H9 (cell line): ENCODE results near the gene BPIFB2. TPM values are rescaled to one million over a fixed set of nuclear protein-coding genes. Genes with fewer than 3 reads are reported as not detected.

Experiments used
- DNase-seq: peaks from one replicate; pipeline ENCODE4 v3.0.0-alpha.2; 2017
- H2AFZ ChIP-seq: one replicate; pipeline ENCODE4 v1.6.1; 2013; ENCODE audit warnings: mild to moderate bottlenecking, low read length, control low read depth, moderate library complexity
- H2AK5ac ChIP-seq: 2 replicates; pipeline ENCODE4 v1.6.1; 2013; ENCODE audit warnings: low read length, control low read depth, mixed read lengths; ENCODE audit not compliant: insufficient read length
- H2BK120ac ChIP-seq: one replicate; pipeline ENCODE4 v1.6.1; 2013; ENCODE audit warnings: low read depth, mild to moderate bottlenecking, low read length, control low read depth, inconsistent platforms; ENCODE audit not compliant: poor library complexity, severe bottlenecking
- H2BK12ac ChIP-seq: 2 replicates; pipeline ENCODE4 v1.6.1; 2013; ENCODE audit warnings: low read length, control low read depth, mixed read lengths, low read depth; ENCODE audit not compliant: insufficient read length
- H2BK15ac ChIP-seq: 2 replicates; pipeline ENCODE4 v1.6.1; 2013; ENCODE audit warnings: low read depth, low read length, control low read depth
- H2BK20ac ChIP-seq: one replicate; pipeline ENCODE4 v1.6.1; 2013; ENCODE audit warnings: low read depth, mild to moderate bottlenecking, low read length, control low read depth, inconsistent platforms; ENCODE audit not compliant: poor library complexity, severe bottlenecking
- H2BK5ac ChIP-seq: 2 replicates; pipeline ENCODE4 v1.6.1; 2013; ENCODE audit warnings: low read length, control low read depth, mixed read lengths; ENCODE audit not compliant: insufficient read length
- H3K14ac ChIP-seq: 2 replicates; pipeline ENCODE4 v1.6.1; 2013; ENCODE audit warnings: low read length, control low read depth; ENCODE audit not compliant: insufficient read depth
- H3K18ac ChIP-seq: 2 replicates; pipeline ENCODE4 v1.6.1; 2013; ENCODE audit warnings: low read depth, mild to moderate bottlenecking, mixed read lengths, low read length, control low read depth; ENCODE audit not compliant: insufficient read length
- H3K23ac ChIP-seq: 2 replicates; pipeline ENCODE4 v1.6.1; 2013; ENCODE audit warnings: low read length, control low read depth, mixed read lengths, low read depth; ENCODE audit not compliant: insufficient read length
- H3K23me2 ChIP-seq: 2 replicates; pipeline ENCODE4 v1.6.1; 2013; ENCODE audit warnings: low read depth, mild to moderate bottlenecking, mixed read lengths, low read length, control low read depth; ENCODE audit not compliant: insufficient read length, poor library complexity, severe bottlenecking
- H3K27ac ChIP-seq: 2 replicates; pipeline ENCODE4 v1.5.1; 2013; ENCODE audit warnings: low read length, control low read depth, mixed read lengths, low read depth; ENCODE audit not compliant: insufficient read length
- H3K27me3 ChIP-seq: 2 replicates; pipeline ENCODE4 v1.6.1; 2013; ENCODE audit warnings: low read length, control low read depth, inconsistent platforms; ENCODE audit not compliant: insufficient read depth
- H3K4ac ChIP-seq: 2 replicates; pipeline ENCODE4 v1.6.1; 2013; ENCODE audit warnings: low read depth, mild to moderate bottlenecking, control low read depth, inconsistent platforms, low read length, moderate library complexity
- H3K4me1 ChIP-seq: 2 replicates; pipeline ENCODE4 v1.6.1; 2013; ENCODE audit warnings: low read length, control low read depth, inconsistent platforms; ENCODE audit not compliant: insufficient read depth
- H3K4me2 ChIP-seq: 2 replicates; pipeline ENCODE4 v1.6.1; 2013; ENCODE audit warnings: low read length, control low read depth, mixed read lengths; ENCODE audit not compliant: insufficient read length, insufficient read depth
- H3K56ac ChIP-seq: 2 replicates; pipeline ENCODE4 v1.6.1; 2013; ENCODE audit warnings: low read depth, mild to moderate bottlenecking, mixed read lengths, low read length, control low read depth; ENCODE audit not compliant: insufficient read length
- H3K79me1 ChIP-seq: 2 replicates; pipeline ENCODE4 v1.6.1; 2013; ENCODE audit warnings: low read depth, mild to moderate bottlenecking, moderate library complexity, low read length, control low read depth, inconsistent platforms; ENCODE audit not compliant: insufficient read depth, poor library complexity, severe bottlenecking
- H3K79me2 ChIP-seq: 2 replicates; pipeline ENCODE4 v1.6.1; 2013; ENCODE audit warnings: low read length, control low read depth, inconsistent platforms; ENCODE audit not compliant: insufficient read depth
- H3K9ac ChIP-seq: 2 replicates; pipeline ENCODE4 v1.6.1; 2013; ENCODE audit warnings: low read length, control low read depth, mixed read lengths; ENCODE audit not compliant: insufficient read length; ENCODE audit errors: extremely low read depth
- H3K9me3 ChIP-seq: one replicate; pipeline ENCODE4 v1.6.1; 2013; ENCODE audit warnings: low read depth, low read length, inconsistent platforms; ENCODE audit not compliant: control insufficient read depth
- H3T11ph ChIP-seq: one replicate; pipeline ENCODE4 v1.6.1; 2013; ENCODE audit warnings: mild to moderate bottlenecking, low read length, control low read depth, inconsistent platforms
- H4K20me1 ChIP-seq: one replicate; pipeline ENCODE4 v1.6.1; 2013; ENCODE audit not compliant: control insufficient read depth, insufficient read length, insufficient read depth
- H4K5ac ChIP-seq: 2 replicates; pipeline ENCODE4 v1.6.1; 2013; ENCODE audit warnings: low read depth, mild to moderate bottlenecking, mixed read lengths, low read length, control low read depth; ENCODE audit not compliant: insufficient read length
- H4K8ac ChIP-seq: replicated peaks from 2 replicates; pipeline ENCODE4 v1.6.1; 2013; ENCODE audit warnings: low read length, control low read depth, mixed read lengths, low read depth; ENCODE audit not compliant: insufficient read length
- H4K91ac ChIP-seq: 2 replicates; pipeline ENCODE4 v1.6.1; 2013; ENCODE audit warnings: low read depth, mild to moderate bottlenecking, moderate library complexity, mixed read lengths, low read length, control low read depth; ENCODE audit not compliant: insufficient read length
- H3K27ac Mint-ChIP-seq, 3 experiments: 2 replicates in 2 of 3; 3 replicates in 1 of 3; pipeline ENCODE4 v1.8.0; 2020 to 2021; ENCODE audit warnings: mixed read lengths in 3 of 3, mild to moderate bottlenecking in 1 of 3, moderate library complexity in 1 of 3
- H3K27me3 Mint-ChIP-seq: 2 replicates; pipeline ENCODE4 v1.8.0; 2021; ENCODE audit warnings: low read depth, mild to moderate bottlenecking, moderate library complexity, mixed read lengths
- H3K36me3 Mint-ChIP-seq, 3 experiments: 2 replicates in 2 of 3; 3 replicates in 1 of 3; pipeline ENCODE4 v1.8.0; 2020 to 2021; ENCODE audit warnings: low read depth in 3 of 3, mixed read lengths in 3 of 3; ENCODE audit not compliant: insufficient read depth in 1 of 3
- H3K4me1 Mint-ChIP-seq, 2 experiments: 2 replicates each; pipeline ENCODE4 v1.8.0; 2020; ENCODE audit warnings: mixed read lengths in 2 of 2
- H3K4me3 Mint-ChIP-seq, 2 experiments: 2 replicates in 1 of 2; 3 replicates in 1 of 2; pipeline ENCODE4 v1.8.0; 2020 to 2021; ENCODE audit warnings: mild to moderate bottlenecking in 2 of 2, mixed read lengths in 2 of 2, moderate library complexity in 1 of 2
- H3K9me3 Mint-ChIP-seq, 2 experiments: 2 replicates in 1 of 2; 3 replicates in 1 of 2; pipeline ENCODE4 v1.8.0; 2020; ENCODE audit warnings: mild to moderate bottlenecking in 2 of 2, mixed read lengths in 2 of 2, moderate library complexity in 1 of 2
- WGBS: extraction: QIAGEN DNeasy Blood & Tissue Kit; methylation state at CpG from one replicate; pipeline ENCODE4 v1.1.7; 2013; ENCODE audit warnings: missing lambda C conversion rate, low lambda C conversion rate, mixed read lengths; ENCODE audit not compliant: insufficient read length; ENCODE audit errors: extremely low coverage; 5-methylcytosine and 5-hydroxymethylcytosine counted together
- total RNA-seq: library from RNA; stranded (reverse); gene quantifications from 2 replicates; pipeline ENCODE4 v1.2.1, GENCODE V29; 2021
- TF ChIP-seq, protein P1 (sequence below): fragments of 200-600 bp; sonication (generic); conservative IDR thresholded peaks from 3 replicates; pipeline ENCODE4 v1.8.0; 2021; ENCODE audit warnings: antibody characterized with exemption, mild to moderate bottlenecking

Gene BPIFB2
- total RNA-seq, 1 experiment from 2014 or later = not detected

DNA sequence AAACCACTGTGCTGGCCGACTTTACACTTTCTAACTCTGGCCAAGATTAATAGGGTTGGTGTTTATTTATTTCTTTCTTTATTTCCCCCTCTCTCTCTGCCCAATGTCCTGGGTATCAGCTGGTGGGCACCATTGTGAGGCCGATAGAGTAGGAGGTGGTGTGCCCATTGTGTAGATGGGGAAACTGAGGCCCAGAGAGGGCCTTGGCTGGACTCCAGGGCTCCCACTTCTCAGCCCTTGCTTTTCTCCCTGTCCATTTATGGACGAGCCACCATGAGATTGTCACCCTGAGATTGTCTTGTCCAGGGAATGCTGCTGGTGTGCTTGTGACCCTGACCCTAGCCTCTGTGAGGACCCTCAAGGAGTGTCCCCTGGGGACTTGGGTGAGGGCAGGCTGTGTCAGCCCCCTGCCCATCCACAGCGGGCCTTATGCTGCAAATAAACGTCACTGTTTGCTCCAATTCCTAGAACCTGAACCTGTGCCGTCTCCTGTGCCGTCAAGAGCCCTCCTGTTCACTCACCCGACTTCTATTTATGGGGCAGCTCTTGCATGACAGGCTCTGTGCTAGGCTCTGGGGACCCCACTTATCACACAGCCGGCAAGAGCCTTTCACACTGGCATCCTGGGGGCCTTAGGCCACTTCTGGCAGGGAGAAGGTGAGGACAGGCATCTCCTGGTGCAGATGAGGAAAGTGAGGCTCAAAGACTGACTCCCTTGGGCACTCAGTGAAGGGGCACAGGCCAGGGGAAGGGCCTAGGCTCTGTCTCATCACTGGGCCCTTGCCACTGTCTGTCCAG is 28.1 kb upstream of the BPIFB2 start:
- TF ChIP-seq, protein P1, sequence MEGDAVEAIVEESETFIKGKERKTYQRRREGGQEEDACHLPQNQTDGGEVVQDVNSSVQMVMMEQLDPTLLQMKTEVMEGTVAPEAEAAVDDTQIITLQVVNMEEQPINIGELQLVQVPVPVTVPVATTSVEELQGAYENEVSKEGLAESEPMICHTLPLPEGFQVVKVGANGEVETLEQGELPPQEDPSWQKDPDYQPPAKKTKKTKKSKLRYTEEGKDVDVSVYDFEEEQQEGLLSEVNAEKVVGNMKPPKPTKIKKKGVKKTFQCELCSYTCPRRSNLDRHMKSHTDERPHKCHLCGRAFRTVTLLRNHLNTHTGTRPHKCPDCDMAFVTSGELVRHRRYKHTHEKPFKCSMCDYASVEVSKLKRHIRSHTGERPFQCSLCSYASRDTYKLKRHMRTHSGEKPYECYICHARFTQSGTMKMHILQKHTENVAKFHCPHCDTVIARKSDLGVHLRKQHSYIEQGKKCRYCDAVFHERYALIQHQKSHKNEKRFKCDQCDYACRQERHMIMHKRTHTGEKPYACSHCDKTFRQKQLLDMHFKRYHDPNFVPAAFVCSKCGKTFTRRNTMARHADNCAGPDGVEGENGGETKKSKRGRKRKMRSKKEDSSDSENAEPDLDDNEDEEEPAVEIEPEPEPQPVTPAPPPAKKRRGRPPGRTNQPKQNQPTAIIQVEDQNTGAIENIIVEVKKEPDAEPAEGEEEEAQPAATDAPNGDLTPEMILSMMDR = no peak
- H3K36me3 Mint-ChIP-seq = peaks cover 0 to 8% (median 8%) of the 10 kb centered on the region in 3 experiments; a peak in 5 of 7 replicates
- H3K9ac ChIP-seq = no peak overlapping the region
- no peak overlapping the region for H2AFZ ChIP-seq
- H3K56ac ChIP-seq = no peak overlapping the region
- no peaks in the 10 kb centered on the region for H3K79me1 ChIP-seq
- no peak overlapping the region for H3K4me3 Mint-ChIP-seq
- H4K5ac ChIP-seq = no peak overlapping the region
- no peak overlapping the region for H2BK20ac ChIP-seq
- no peak overlapping the region; a peak in 1 of 7 replicates for H3K27ac Mint-ChIP-seq
- no CpG with 5 or more reads among the region's 9 CpGs for WGBS
- H2BK120ac ChIP-seq = no peak overlapping the region
- H3K18ac ChIP-seq = no peak overlapping the region
- H3K4me1 Mint-ChIP-seq = peaks cover 10 to 13% of the 10 kb centered on the region in 2 experiments
- no peaks in the 10 kb centered on the region for H3K23me2 ChIP-seq
- no peaks in the 10 kb centered on the region for H3K27me3 ChIP-seq
- H4K8ac ChIP-seq = no peak overlapping the region
- H3K9me3 ChIP-seq = no peaks in the 10 kb centered on the region
- 0 out of 2 replicates have a peak overlapping the region, but pooled peaks have one; percentile 1 for H3K14ac ChIP-seq
- H2BK15ac ChIP-seq = no peak overlapping the region
- no peak overlapping the region for H3K4me2 ChIP-seq
- H3K27me3 Mint-ChIP-seq = peaks cover 10% of the 10 kb centered on the region
- H4K20me1 ChIP-seq = no peaks in the 10 kb centered on the region
- H3K23ac ChIP-seq = no peak overlapping the region
- peaks cover 8 to 11% of the 10 kb centered on the region in 2 experiments for H3K9me3 Mint-ChIP-seq
- no peaks in the 10 kb centered on the region for H3K79me2 ChIP-seq
- H4K91ac ChIP-seq = no peak overlapping the region
- no peak for DNase-seq
- H3K4me1 ChIP-seq = no peaks in the 10 kb centered on the region
- no peak overlapping the region for H2AK5ac ChIP-seq
- no peak overlapping the region for H3K27ac ChIP-seq
- H2BK12ac ChIP-seq = no peak overlapping the region
- H2BK5ac ChIP-seq = no peak overlapping the region
- H3K4ac ChIP-seq = no peak overlapping the region
- H3T11ph ChIP-seq = no peak overlapping the region
